ENCODE data around the gene NFILZ. TPM values are rescaled to one million over a fixed set of nuclear protein-coding genes. Genes with fewer than 3 reads are reported as not detected.

NFILZ gene
- total RNA-seq, 2 donors from 2014 or later = not detected

GRCh38 chr19:8663920-8664670 is 33.7 kb downstream of the NFILZ start:
- H3K9me3 Mint-ChIP-seq = peaks cover 0 to 3% of the 10 kb centered on the region in 2 donors
- H3K4me3 Mint-ChIP-seq = peak overlapping the region; percentile 35 to 44
- ATAC-seq (replicated peaks in 1 of 2) (peak in 1 of 2 donors; percentile 26), DNase-seq (peak in 1 of 2 donors; percentile 10)
- H3K4me1 Mint-ChIP-seq (ENCODE audit: low read depth) = peaks cover 34% of the 10 kb centered on the region
- no peak overlapping the region for H3K27ac Mint-ChIP-seq
- no peaks in the 10 kb centered on the region for H3K27me3 Mint-ChIP-seq (ENCODE audit: low read depth)
- H3K36me3 Mint-ChIP-seq (ENCODE audit: insufficient read depth in 2 of 2) = peaks cover 0 to 4% of the 10 kb centered on the region in 2 donors

GRCh38 chr19:8664671-8665057 is 34.2 kb downstream of the NFILZ start:
- no peak for ATAC-seq (replicated peaks in 1 of 2)
- H3K36me3 Mint-ChIP-seq (ENCODE audit: insufficient read depth in 2 of 2) = peaks cover 0 to 4% of the 10 kb centered on the region in 2 donors
- H3K27me3 Mint-ChIP-seq (ENCODE audit: low read depth) = no peaks in the 10 kb centered on the region
- H3K9me3 Mint-ChIP-seq = peaks cover 0 to 3% of the 10 kb centered on the region in 2 donors
- no peak overlapping the region for H3K27ac Mint-ChIP-seq
- H3K4me3 Mint-ChIP-seq = peak overlapping the region in 1 of 2 donors; percentile 44
- H3K4me1 Mint-ChIP-seq (ENCODE audit: low read depth) = peaks cover 34% of the 10 kb centered on the region
- DNase-seq = no peak

- ATAC-seq (replicated peaks in 1 of 2) (peak in 1 of 2 donors; percentile 54), DNase-seq (no peak)
- Mint-ChIP-seq H3K4me3 (peak overlapping the region in 1 of 2 donors; percentile 45), H3K36me3 (ENCODE audit: insufficient read depth in 2 of 2) (peaks cover 0 to 4% of the 10 kb centered on the region in 2 donors), H3K4me1 (ENCODE audit: low read depth) (peaks cover 34% of the 10 kb centered on the region), H3K9me3 (peaks cover 0 to 3% of the 10 kb centered on the region in 2 donors), H3K27ac (peak overlapping the region; percentile 74), H3K27me3 (ENCODE audit: low read depth) (no peaks in the 10 kb centered on the region)
Measured at GRCh38 chr19:8665468-8666213, 35.2 kb downstream of the NFILZ start.

- no peaks in the 10 kb centered on the region for H3K27me3 Mint-ChIP-seq (ENCODE audit: low read depth)
- H3K9me3 Mint-ChIP-seq = peaks cover 0 to 3% of the 10 kb centered on the region in 2 donors
- peaks cover 0 to 4% of the 10 kb centered on the region in 2 donors for H3K36me3 Mint-ChIP-seq (ENCODE audit: insufficient read depth in 2 of 2)
- peaks cover 41% of the 10 kb centered on the region for H3K4me1 Mint-ChIP-seq (ENCODE audit: low read depth)
- H3K4me3 Mint-ChIP-seq = no peak overlapping the region
- ATAC-seq (replicated peaks in 1 of 2) = no peak
- no peak overlapping the region for H3K27ac Mint-ChIP-seq
- no peak for DNase-seq
Measured at GRCh38 chr19:8666814-8667405, 36.5 kb downstream of the NFILZ start.

GRCh38 chr19:8673276-8673891 is 43.0 kb downstream of the NFILZ start:
- peaks cover 20% of the 10 kb centered on the region for H3K4me1 Mint-ChIP-seq (ENCODE audit: low read depth)
- no peak for DNase-seq
- ATAC-seq (replicated peaks in 1 of 2) = no peak
- no peak overlapping the region for H3K4me3 Mint-ChIP-seq
- peaks cover 0 to 1% of the 10 kb centered on the region in 2 donors for H3K36me3 Mint-ChIP-seq (ENCODE audit: insufficient read depth in 2 of 2)
- peaks cover 8 to 10% of the 10 kb centered on the region in 2 donors for H3K9me3 Mint-ChIP-seq
- no peak overlapping the region for H3K27ac Mint-ChIP-seq
- no peaks in the 10 kb centered on the region for H3K27me3 Mint-ChIP-seq (ENCODE audit: low read depth)

- Mint-ChIP-seq H3K36me3 (ENCODE audit: insufficient read depth in 2 of 2) (peaks cover 0 to 3% of the 10 kb centered on the region in 2 donors), H3K4me1 (ENCODE audit: low read depth) (peaks cover 16% of the 10 kb centered on the region), H3K9me3 (peaks cover 8 to 12% of the 10 kb centered on the region in 2 donors), H3K27me3 (ENCODE audit: low read depth) (no peaks in the 10 kb centered on the region), H3K4me3 (no peak overlapping the region), H3K27ac (no peak overlapping the region)
- DNase-seq (no peak), ATAC-seq (replicated peaks in 1 of 2) (no peak)
Measured at GRCh38 chr19:8675066-8675465, 44.6 kb downstream of the NFILZ start.

- Mint-ChIP-seq H3K4me1 (ENCODE audit: low read depth) (peaks cover 15% of the 10 kb centered on the region), H3K27me3 (ENCODE audit: low read depth) (no peaks in the 10 kb centered on the region), H3K9me3 (peaks cover 11 to 17% of the 10 kb centered on the region in 2 donors), H3K27ac (no peak overlapping the region), H3K4me3 (no peak overlapping the region), H3K36me3 (ENCODE audit: insufficient read depth in 2 of 2) (peaks cover 0 to 3% of the 10 kb centered on the region in 2 donors)
- no peak for DNase-seq
- ATAC-seq (replicated peaks in 1 of 2) = no peak
Measured at GRCh38 chr19:8678244-8678807, 47.9 kb downstream of the NFILZ start.

Other genes starting within 250 kb of the NFILZ start
- 10 to 100 TPM; 68.8 to 69.2 TPM for gene RAB11B, start 240.3 kb upstream of the NFILZ start, total RNA-seq
- 10 to 100 TPM; 12.1 to 13.0 TPM for gene MARCHF2, start 217.3 kb upstream of the NFILZ start, total RNA-seq
- gene HNRNPM, start 185.7 kb upstream of the NFILZ start, total RNA-seq = 100 to 1,000 TPM; 168 to 183 TPM
- gene PRAM1, start 128.0 kb upstream of the NFILZ start, total RNA-seq = 1 to 10 TPM; 1.3 to 1.9 TPM
- gene ZNF414, start 116.5 kb upstream of the NFILZ start, total RNA-seq = 10 to 100 TPM; 25.7 to 29.9 TPM
- 10 to 100 TPM; 23.3 to 54.1 TPM for gene MYO1F, start 53.2 kb upstream of the NFILZ start, total RNA-seq
- 1 to 10 TPM; 7.3 to 9.6 TPM for gene ADAMTS10, start 19.9 kb upstream of the NFILZ start, total RNA-seq
- gene ACTL9, start 68.2 kb downstream of the NFILZ start, total RNA-seq = not detected
- gene OR2Z1, start 91.0 kb downstream of the NFILZ start, total RNA-seq = not detected
- gene ZNF558, start 201.7 kb downstream of the NFILZ start, total RNA-seq = 10 to 100 TPM; 52.2 to 53.7 TPM
- not detected for gene MBD3L1, start 201.7 kb downstream of the NFILZ start, total RNA-seq